ENCODE results near the gene FOXD1. TPM values are rescaled to one million over a fixed set of nuclear protein-coding genes. Genes with fewer than 3 reads are reported as not detected.
"Not testable (repeated sequence)": the region's sequence is repeated elsewhere in the genome, so short reads cannot be mapped to it uniquely, and the experiment has no call there.

The FOXD1 gene
- total and polyA plus RNA-seq, 2 experiments from 2014 or later = 0.33 to 1.9 TPM

DNA sequence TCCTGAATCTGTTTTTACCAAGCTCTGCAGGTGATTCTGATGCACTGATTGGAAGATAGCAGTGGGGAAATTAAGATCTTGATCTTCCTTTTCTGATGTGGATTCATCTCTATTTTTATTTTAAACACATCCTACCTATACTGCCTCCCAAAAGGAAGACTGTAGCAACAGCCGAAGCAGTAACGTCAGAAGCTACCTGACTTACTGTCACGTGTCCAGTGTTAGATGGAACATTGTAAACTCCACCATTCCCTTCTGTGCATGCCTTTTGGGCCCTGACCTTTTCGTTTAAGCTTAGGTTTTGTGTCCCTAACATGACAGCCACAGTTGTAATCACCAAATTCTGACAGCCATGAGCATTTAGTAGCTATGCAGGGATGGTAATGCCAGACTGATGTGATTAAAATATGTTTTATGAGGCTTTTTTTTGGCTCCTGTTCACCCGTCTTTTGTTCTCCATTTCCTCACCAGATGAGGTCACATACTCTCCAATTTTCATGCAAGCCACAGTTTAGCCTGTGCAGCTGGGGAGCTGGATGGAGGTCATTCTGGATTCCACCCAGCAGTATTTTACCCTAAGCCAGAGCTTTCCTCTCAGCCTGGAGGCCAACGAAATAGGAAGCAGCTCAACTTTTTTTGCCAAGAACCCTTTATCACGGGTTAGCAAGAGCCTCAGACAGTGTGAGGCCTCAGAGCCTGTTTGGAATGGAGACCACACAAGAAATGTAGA lies 15.6 kb upstream of the FOXD1 start:
- DNase-seq (ENCODE audit: low spot score) = no peak
- Histone ChIP-seq H3K9me3 (ENCODE audit: low read depth) (no peaks in the 10 kb centered on the region), H4K20me1 (ENCODE audit: insufficient read depth, poor library complexity, severe bottlenecking) (no peaks in the 10 kb centered on the region), H3K4me3 (no peak overlapping the region), H3K9me2 (replicated peaks; ENCODE audit: insufficient read depth) (no peaks in the 10 kb centered on the region), H3K79me2 (no peaks in the 10 kb centered on the region), H2AFZ (no peak overlapping the region), H3K27me3 (peaks cover 5% of the 10 kb centered on the region), H3K27ac (no peak overlapping the region), H3K36me3 (replicated peaks; ENCODE audit: insufficient read depth, low read depth) (no peaks in the 10 kb centered on the region), H3K4me1 (ENCODE audit: insufficient read depth) (no peaks in the 10 kb centered on the region), H3K4me2 (no peak overlapping the region)
- WGBS (ENCODE audit: low lambda C conversion rate, missing lambda C conversion rate) = 65% methylated on average over 7 of the region's 7 CpGs
- no peak for TF ChIP-seq EZH2 (IDR thresholded peaks at IDR 0.05; ENCODE audit: borderline replicate concordance)
- TF ChIP-seq, protein P1, sequence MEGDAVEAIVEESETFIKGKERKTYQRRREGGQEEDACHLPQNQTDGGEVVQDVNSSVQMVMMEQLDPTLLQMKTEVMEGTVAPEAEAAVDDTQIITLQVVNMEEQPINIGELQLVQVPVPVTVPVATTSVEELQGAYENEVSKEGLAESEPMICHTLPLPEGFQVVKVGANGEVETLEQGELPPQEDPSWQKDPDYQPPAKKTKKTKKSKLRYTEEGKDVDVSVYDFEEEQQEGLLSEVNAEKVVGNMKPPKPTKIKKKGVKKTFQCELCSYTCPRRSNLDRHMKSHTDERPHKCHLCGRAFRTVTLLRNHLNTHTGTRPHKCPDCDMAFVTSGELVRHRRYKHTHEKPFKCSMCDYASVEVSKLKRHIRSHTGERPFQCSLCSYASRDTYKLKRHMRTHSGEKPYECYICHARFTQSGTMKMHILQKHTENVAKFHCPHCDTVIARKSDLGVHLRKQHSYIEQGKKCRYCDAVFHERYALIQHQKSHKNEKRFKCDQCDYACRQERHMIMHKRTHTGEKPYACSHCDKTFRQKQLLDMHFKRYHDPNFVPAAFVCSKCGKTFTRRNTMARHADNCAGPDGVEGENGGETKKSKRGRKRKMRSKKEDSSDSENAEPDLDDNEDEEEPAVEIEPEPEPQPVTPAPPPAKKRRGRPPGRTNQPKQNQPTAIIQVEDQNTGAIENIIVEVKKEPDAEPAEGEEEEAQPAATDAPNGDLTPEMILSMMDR (IDR thresholded peaks at IDR 0.05; ENCODE audit: poor library complexity) = no peak
- no peak for TF ChIP-seq EZH2phosphoT487 (IDR thresholded peaks at IDR 0.05; ENCODE audit: low read depth, severe bottlenecking, unreplicated experiment)

DNA sequence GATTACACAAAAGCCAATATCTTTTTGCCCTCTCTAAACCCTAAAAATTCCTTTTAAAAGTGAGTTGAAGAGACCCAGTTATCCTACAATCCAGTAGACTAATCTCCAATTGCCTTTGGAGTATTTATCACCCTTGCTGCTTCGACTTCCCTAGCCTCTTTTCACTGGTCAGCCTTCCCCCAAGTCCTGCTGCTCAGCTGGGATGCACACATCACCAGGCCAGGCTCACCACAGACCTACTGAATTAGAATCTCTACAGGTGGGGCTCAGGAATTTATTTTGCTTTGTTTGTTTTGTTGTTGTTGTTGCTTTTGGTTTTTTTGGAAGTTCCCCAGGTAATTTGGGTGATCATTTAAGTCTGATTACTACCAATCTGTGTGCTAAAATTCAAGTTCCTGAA lies 11.6 kb upstream of the FOXD1 start:
- Histone ChIP-seq H3K4me2 (no peak overlapping the region), H3K9me2 (replicated peaks; ENCODE audit: insufficient read depth) (no peaks in the 10 kb centered on the region), H2AFZ (no peak overlapping the region), H3K4me3 (no peak overlapping the region), H3K27ac (no peak overlapping the region), H3K27me3 (peaks cover 3% of the 10 kb centered on the region), H4K20me1 (ENCODE audit: insufficient read depth, poor library complexity, severe bottlenecking) (no peaks in the 10 kb centered on the region), H3K9me3 (ENCODE audit: low read depth) (no peaks in the 10 kb centered on the region), H3K4me1 (ENCODE audit: insufficient read depth) (no peaks in the 10 kb centered on the region), H3K79me2 (no peaks in the 10 kb centered on the region), H3K36me3 (replicated peaks; ENCODE audit: insufficient read depth, low read depth) (no peaks in the 10 kb centered on the region)
- TF ChIP-seq EZH2 (IDR thresholded peaks at IDR 0.05; ENCODE audit: borderline replicate concordance) (no peak), EZH2phosphoT487 (IDR thresholded peaks at IDR 0.05; ENCODE audit: low read depth, severe bottlenecking, unreplicated experiment) (no peak)
- TF ChIP-seq, protein P1 (IDR thresholded peaks at IDR 0.05; ENCODE audit: poor library complexity) = no peak
- no peak for DNase-seq (ENCODE audit: low spot score)
- WGBS (ENCODE audit: low lambda C conversion rate, missing lambda C conversion rate) = 83% methylated on average over 1 of the region's 1 CpG

DNA sequence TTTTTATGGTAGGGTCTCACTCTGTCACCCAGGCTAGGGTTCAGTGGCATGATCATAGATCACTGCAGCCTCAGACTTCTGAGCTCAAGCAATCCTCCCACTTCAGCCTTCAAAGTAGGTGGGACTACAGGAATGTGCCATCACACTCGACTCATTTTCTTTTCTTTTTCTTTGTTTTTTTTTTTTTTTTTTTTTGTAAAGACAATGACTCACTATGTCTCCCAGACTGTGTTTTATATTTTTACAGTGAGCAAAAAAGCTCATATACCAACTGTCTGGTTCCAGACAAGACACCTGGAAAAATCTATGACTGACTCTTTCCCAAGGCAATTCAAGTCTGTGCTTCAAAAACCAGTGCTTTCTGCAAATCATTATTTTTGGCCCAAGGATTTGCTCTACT lies 10.8 kb upstream of the FOXD1 start:
- Histone ChIP-seq H3K9me2 (replicated peaks; ENCODE audit: insufficient read depth) (no peaks in the 10 kb centered on the region), H2AFZ (no peak overlapping the region), H3K9me3 (ENCODE audit: low read depth) (no peaks in the 10 kb centered on the region), H4K20me1 (ENCODE audit: insufficient read depth, poor library complexity, severe bottlenecking) (no peaks in the 10 kb centered on the region), H3K4me1 (ENCODE audit: insufficient read depth) (no peaks in the 10 kb centered on the region), H3K27ac (no peak overlapping the region), H3K4me3 (no peak overlapping the region), H3K79me2 (no peaks in the 10 kb centered on the region), H3K27me3 (peaks cover 3% of the 10 kb centered on the region), H3K36me3 (replicated peaks; ENCODE audit: insufficient read depth, low read depth) (no peaks in the 10 kb centered on the region), H3K4me2 (no peak overlapping the region)
- TF ChIP-seq EZH2phosphoT487 (IDR thresholded peaks at IDR 0.05; ENCODE audit: low read depth, severe bottlenecking, unreplicated experiment) (no peak), EZH2 (IDR thresholded peaks at IDR 0.05; ENCODE audit: borderline replicate concordance) (no peak)
- TF ChIP-seq, protein P1 (IDR thresholded peaks at IDR 0.05; ENCODE audit: poor library complexity) = no peak
- DNase-seq (ENCODE audit: low spot score) = no peak
- WGBS (ENCODE audit: low lambda C conversion rate, missing lambda C conversion rate) = 84% methylated on average over 1 of the region's 1 CpG

DNA sequence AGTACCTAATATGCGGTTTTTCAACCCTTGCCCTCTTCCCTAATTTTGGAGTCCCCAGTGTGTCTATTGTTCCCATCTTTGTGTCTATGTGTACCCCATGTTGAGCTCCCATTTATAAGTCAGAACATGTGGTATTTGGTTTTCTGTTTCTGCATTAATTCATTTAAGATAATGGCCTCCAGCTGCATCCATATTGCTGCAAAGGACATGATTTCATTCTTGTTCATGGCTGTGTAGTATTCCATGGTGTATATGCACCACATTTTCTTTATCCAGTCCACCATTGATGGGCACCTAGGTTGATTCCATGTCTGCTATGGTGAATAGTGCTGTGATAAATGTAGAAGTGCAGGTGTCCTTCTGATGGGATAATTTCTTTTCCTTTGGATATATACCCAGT lies 7.9 kb upstream of the FOXD1 start:
- H3K27ac ChIP-seq; H3K4me1 ChIP-seq (ENCODE audit: insufficient read depth); H3K79me2 ChIP-seq; H3K36me3 ChIP-seq (replicated peaks; ENCODE audit: insufficient read depth, low read depth); DNase-seq (ENCODE audit: low spot score); H3K9me2 ChIP-seq (replicated peaks; ENCODE audit: insufficient read depth); H2AFZ ChIP-seq; H4K20me1 ChIP-seq (ENCODE audit: insufficient read depth, poor library complexity, severe bottlenecking); H3K4me2 ChIP-seq; H3K9me3 ChIP-seq (ENCODE audit: low read depth); H3K4me3 ChIP-seq: not testable (repeated sequence)
- H3K27me3 ChIP-seq = peaks cover 32% of the 10 kb centered on the region
- 92% methylated on average over 1 of the region's 1 CpG for WGBS (ENCODE audit: low lambda C conversion rate, missing lambda C conversion rate)

Data from hepatocyte (in vitro differentiated cells).